MV-4-11 (cell line): ENCODE results near the gene LYSMD1.
"Not testable (repeated sequence)": the region's sequence is repeated elsewhere in the genome, so short reads cannot be mapped to it uniquely, and the experiment has no call there.

ENCODE experiments used
- DNase-seq: peaks from one replicate; lab custom pipeline; 2025; lab: John Stamatoyannopoulos, UW

LYSMD1 gene, protein sequence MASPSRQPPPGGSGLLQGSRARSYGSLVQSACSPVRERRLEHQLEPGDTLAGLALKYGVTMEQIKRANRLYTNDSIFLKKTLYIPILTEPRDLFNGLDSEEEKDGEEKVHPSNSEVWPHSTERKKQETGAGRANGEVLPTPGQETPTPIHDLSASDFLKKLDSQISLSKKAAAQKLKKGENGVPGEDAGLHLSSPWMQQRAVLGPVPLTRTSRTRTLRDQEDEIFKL

DNA sequence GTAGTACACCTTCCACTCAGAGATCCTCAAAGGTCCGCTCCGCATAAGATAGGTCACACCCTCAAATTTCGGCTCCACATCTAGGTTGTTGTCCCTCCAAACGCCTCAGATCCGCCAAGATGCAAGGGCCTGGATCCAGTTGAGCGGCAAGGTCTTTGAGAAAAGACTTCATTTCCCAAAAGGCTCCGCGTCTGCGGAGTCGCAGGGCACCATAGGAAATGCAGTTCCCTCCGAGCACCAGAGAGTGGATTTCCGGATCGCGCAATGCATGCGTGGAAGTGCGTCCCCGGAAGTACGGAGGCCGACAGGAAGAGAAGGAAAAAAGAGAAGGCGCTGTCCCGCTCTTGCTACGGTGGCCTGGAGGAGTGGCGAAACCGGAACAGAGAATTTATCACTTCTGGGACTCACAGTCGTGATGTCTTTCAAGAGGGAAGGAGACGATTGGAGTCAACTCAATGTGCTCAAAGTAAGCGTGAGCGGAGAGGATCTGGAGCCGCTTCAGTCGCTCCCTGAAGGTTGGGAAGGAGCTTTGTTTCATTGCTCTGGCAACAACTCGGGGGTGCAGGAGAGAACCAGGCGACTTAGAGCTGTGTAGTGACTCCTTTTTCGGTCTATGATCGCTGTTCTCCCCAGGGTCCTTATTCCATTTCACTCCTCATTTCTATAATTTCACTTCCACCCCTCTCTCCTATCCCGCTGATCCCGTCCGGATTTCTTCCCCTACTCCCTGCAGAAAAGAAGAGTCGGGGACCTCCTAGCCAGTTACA, at the start of gene LYSMD1, which contains the start of gene SCNM1:
Gene LYSMD1, minus strand, starts transcription at position 165 of the 767 bp plus-strand sequence. CDS start 644 bp downstream, outside the sequence.
Gene SCNM1, plus strand, starts transcription at position 407 of the 767 bp plus-strand sequence. Its CDS starts 9 bp downstream, at position 416.
- peak; percentile 99 for DNase-seq

DNA sequence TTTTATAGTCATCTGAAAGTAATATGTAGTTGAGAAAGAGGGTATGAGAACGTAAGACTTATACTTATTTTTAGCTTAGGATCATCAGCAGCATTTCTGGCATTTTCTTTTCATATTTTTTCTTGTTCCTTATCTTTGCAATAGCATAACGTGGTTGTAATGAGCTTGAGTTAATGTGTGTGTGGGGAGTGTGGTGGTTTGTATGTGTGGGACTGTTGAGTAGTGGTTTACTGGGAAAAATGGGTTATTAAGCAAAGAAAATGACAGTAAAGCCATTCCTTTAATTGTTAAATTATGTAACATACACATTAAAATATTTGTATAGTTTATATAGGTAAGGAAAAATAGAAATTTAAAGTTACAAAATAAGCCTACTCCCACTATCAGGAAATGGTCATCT, 47.9 kb upstream of the LYSMD1 start:
- no peak for DNase-seq

DNA sequence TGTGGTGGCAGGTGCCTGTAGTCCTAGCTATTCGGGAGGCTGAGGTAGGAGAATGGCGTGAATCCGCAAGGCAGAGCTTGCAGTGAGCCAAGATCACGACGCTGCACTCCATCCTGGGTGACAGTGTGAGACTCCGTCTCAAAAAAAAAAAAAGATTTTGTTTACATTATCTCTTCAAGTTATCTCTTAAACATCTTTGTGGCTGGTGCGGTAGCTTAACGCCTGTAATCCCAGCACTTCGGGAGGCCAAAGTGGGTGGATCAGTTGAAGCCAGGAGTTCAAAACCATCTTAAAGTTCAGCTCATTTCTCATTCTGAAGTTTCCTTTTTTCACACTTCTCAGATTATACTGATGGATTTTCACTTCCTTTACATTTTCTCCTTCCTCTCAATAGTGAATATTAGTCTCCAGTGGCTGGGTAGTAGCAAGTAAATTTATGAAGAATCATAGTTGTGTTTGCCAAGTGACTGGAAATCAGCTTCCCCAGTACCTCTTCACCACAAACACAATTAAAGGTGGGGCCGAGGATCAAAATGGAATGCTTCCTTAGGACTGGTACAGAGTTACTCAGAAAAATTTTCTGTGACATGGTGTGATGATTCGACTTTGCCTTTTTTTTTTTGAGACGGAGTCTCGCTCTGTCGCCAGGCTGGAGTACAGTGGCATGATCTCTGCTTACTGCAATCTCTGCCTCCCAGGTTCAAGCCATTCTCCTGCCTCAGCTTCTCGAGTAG, 46.4 kb upstream of the LYSMD1 start:
- peak; percentile 76 for DNase-seq

- no peak for DNase-seq
These were observed 45.1 kb upstream of the LYSMD1 start for GRCh38 chr1:151210830-151211229.

GRCh38 chr1:151205381-151205965, 39.8 kb upstream of the LYSMD1 start:
- not testable (repeated sequence) for DNase-seq

DNA sequence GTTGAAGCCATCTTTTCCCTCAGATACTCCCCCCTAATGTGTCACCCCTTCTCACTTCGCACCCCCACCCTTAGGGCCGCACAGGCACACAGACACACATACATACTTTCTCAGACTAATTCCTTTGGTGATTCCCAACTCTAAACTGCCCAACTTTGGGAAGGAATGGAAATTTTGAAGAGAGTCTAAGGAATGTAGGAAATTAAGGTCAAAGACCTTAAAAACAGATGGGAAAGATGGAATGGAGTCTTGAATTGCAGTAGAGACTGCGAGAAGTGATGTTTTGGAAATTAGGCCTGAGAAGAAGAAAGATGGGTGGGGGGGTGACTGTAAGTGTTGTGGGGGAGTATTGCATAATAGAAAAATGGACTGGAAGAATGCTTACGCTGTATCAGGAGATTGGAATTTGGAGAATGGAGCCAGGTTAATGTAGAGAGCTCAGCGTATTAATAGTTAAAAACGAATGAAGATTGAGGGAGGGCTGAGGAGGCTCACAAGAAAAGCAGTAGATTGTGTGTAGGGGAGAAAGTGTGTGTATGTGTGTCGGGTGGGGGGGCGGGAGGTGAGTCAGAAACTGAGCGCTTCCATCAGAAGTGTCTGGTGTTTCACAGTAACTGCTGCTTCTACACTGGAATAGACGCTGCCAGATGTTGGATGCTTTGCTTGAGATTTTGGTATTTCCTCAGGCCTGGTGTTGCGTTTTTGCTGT, 34.3 kb upstream of the LYSMD1 start:
- peak; percentile 38 for DNase-seq

GRCh38 chr1:151198254-151199127, 32.8 kb upstream of the LYSMD1 start, which contains the start of gene PIP5K1A:
Gene PIP5K1A (plus strand): TSS chr1:151198552. CDS start chr1:151198997, 445 bp downstream.
- peak; percentile 97 for DNase-seq

DNA sequence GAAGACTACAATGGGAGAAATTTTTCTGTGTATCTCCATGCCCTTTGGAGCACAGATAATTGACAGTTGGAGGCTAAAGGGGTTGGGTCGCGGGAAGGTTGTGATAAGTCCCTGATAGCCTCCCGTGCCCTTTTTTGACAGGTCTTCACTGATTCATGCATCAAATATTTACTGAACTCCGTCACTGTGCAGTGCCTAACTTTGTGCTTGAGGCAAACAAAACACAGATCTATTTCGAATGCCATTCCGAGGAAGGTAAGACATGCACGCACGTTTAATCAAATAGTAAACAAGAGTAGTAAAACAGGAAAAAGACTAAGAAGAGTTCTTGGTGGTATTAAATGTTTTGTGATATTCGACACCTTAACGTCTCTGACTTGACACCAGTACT, 32.2 kb upstream of the LYSMD1 start:
- no peak for DNase-seq

GRCh38 chr1:151196292-151196800, 30.6 kb upstream of the LYSMD1 start:
- DNase-seq: peak; percentile 83

DNA sequence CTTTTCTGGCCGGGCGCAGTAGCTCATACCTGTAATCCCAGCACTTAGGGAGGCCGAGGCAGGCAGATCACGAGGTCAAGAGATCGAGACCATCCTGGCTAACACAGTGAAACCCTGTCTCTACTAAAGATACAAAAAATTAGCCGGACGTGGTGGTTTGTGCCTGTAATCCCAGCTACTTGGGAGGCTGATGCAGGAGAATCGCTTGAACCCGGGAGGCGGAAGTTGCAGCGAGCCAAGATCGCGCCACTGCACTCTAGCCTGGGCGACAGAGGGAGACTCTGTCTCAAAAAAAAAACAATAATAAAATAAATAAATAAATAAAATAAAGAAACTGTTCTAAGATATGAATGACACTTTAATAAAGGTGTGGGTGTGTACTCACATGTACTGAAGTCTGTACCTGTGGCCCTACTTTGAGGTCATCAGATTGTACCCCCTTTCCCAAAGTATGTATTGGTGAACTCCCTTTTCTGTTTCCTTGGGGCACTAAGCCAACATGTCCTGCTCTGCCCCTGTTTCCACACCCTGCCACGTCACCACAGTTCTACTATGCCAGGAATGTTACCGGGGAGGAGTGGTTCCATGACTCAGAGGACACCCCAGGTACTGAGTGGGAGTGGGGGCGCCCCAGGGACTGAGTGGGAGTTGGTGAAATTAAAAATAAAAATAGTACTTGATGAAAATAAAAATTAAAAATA, 29.3 kb upstream of the LYSMD1 start:
- DNase-seq: peak; percentile 21

- DNase-seq: no peak
These were observed 28.2 kb upstream of the LYSMD1 start for GRCh38 chr1:151193856-151194255.

- no peak for DNase-seq
These were observed 27.6 kb upstream of the LYSMD1 start for GRCh38 chr1:151193304-151193703.

- DNase-seq: no peak
These were observed 26.3 kb upstream of the LYSMD1 start for GRCh38 chr1:151192047-151192446.

- peak; percentile 85 for DNase-seq
These were observed 24.1 kb upstream of the LYSMD1 start, which contains the start of gene VPS72 for GRCh38 chr1:151189637-151190445. Gene VPS72 (minus strand): TSS chr1:151190197. CDS start chr1:151190121, 76 bp downstream.

DNA sequence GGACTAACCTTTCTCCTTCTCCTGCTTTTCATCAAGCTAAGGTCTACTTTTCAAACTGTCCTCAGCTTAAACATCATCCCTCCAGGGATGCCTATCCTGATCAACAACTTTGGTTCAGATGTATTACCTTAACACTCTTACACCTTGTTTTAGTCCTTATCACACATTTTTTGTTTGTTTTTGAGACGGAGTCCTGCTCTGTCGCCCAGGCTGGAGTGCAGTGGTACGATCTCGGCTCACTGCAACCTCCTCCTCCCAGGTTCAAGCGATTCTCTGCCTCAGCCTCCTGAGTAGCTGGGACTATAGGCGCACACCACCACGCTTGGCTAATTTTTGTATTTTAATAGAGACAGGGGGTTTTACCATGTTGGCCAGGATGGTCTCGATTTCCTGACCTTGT, 23.0 kb upstream of the LYSMD1 start:
- not testable (repeated sequence) for DNase-seq

- DNase-seq: no peak
These were observed 21.5 kb upstream of the LYSMD1 start for GRCh38 chr1:151187205-151187604.

- DNase-seq: no peak
These were observed 18.5 kb upstream of the LYSMD1 start for GRCh38 chr1:151184211-151184610.

GRCh38 chr1:151176514-151177045, 10.9 kb upstream of the LYSMD1 start:
- no peak for DNase-seq
